ENCODE measurements around the gene TAX1BP3.

GRCh38 chr17:3683054-3683511 lies 14.7 kb upstream of the TAX1BP3 start:
- TF ChIP-seq CTCF (IDR thresholded peaks at IDR 0.05) (peak; percentile 57 to 86 (median 77)), POLR2A (IDR thresholded peaks at IDR 0.05) (no peak)

Measured in body of pancreas (tissue), 4 donors.